OCI-M1 (cell line): ENCODE results near the gene ZNF205.

ENCODE experiments used
- DNase-seq: peaks from one replicate; lab custom pipeline; 2025; lab: John Stamatoyannopoulos, UW

Gene ZNF205

GRCh38 chr16:3084969-3085670 is 27.3 kb upstream of the ZNF205 start:
- DNase-seq: peak; percentile 26

GRCh38 chr16:3085868-3086595 is 26.4 kb upstream of the ZNF205 start:
- no peak for DNase-seq

- no peak for DNase-seq
These were observed 25.7 kb upstream of the ZNF205 start for GRCh38 chr16:3086596-3087242.

- DNase-seq: peak; percentile 22
These were observed 24.8 kb upstream of the ZNF205 start for GRCh38 chr16:3087243-3088235.

GRCh38 chr16:3088450-3088849 is 23.9 kb upstream of the ZNF205 start:
- DNase-seq: no peak

GRCh38 chr16:3088925-3089716 is 23.3 kb upstream of the ZNF205 start:
- DNase-seq: no peak

GRCh38 chr16:3089717-3090592 is 22.4 kb upstream of the ZNF205 start:
- no peak for DNase-seq

- DNase-seq: no peak
These were observed 20.8 kb upstream of the ZNF205 start for GRCh38 chr16:3091551-3091950.

- DNase-seq: no peak
These were observed 19.9 kb upstream of the ZNF205 start for GRCh38 chr16:3092501-3092941.

- DNase-seq: peak; percentile 77
These were observed 17.9 kb upstream of the ZNF205 start for GRCh38 chr16:3094289-3095027.

GRCh38 chr16:3095869-3096268 is 16.5 kb upstream of the ZNF205 start:
- peak; percentile 75 for DNase-seq

- DNase-seq: no peak
These were observed 16.0 kb upstream of the ZNF205 start for GRCh38 chr16:3096362-3096761.

- DNase-seq: no peak
These were observed 15.1 kb upstream of the ZNF205 start for GRCh38 chr16:3097266-3097665.

- no peak for DNase-seq
These were observed 13.7 kb upstream of the ZNF205 start, which contains the start of gene ZSCAN10 for GRCh38 chr16:3098459-3099394. Gene ZSCAN10, minus strand, starts transcription at chr16:3099294. Its CDS starts 6,357 bp downstream, at chr16:3092937.

- DNase-seq: no peak
These were observed 13.0 kb upstream of the ZNF205 start for GRCh38 chr16:3099395-3099731.

GRCh38 chr16:3099732-3100499 is 12.5 kb upstream of the ZNF205 start:
- DNase-seq: peak; percentile 95
